NT2/D1 (cell line): Measurements from ENCODE around the gene DBN1.

Source experiments
- DNase-seq: peaks from one replicate; pipeline ENCODE4 v3.0.0-alpha.2; 2011; ENCODE audit warnings: low read depth, low spot score
- H3K27me3 ChIP-seq: 2 replicates; pipeline ENCODE4 v1.6.0; 2011; ENCODE audit warnings: mild to moderate bottlenecking; ENCODE audit not compliant: insufficient read length, insufficient read depth
- H3K36me3 ChIP-seq: 2 replicates; pipeline ENCODE4 v1.6.1; 2011; ENCODE audit warnings: mild to moderate bottlenecking, low read length, mixed read lengths; ENCODE audit not compliant: insufficient read depth, insufficient read length
- H3K4me1 ChIP-seq: 2 replicates; pipeline ENCODE4 v1.5.1; 2011; ENCODE audit not compliant: insufficient read depth, insufficient read length
- H3K4me3 ChIP-seq: 2 replicates; pipeline ENCODE4 v1.5.1; 2011; ENCODE audit warnings: low read depth; ENCODE audit not compliant: insufficient read length
- H3K9ac ChIP-seq: 2 replicates; pipeline ENCODE4 v1.6.0; 2011; ENCODE audit warnings: low read depth; ENCODE audit not compliant: insufficient read length
- H3K9me3 ChIP-seq: 2 replicates; pipeline ENCODE4 v1.5.1; 2011; ENCODE audit warnings: mild to moderate bottlenecking, low read length; ENCODE audit not compliant: insufficient read depth
- SUZ12 ChIP-seq: IDR thresholded peaks from 2 replicates; pipeline ENCODE4 v1.6.1; 2011; ENCODE audit not compliant: insufficient read length, insufficient read depth; ENCODE audit errors: extremely low read depth
- YY1 ChIP-seq: IDR thresholded peaks from 2 replicates; pipeline ENCODE4 v1.6.1; 2011; ENCODE audit not compliant: insufficient read length, insufficient read depth
- ZNF274 ChIP-seq: IDR thresholded peaks from 2 replicates; pipeline ENCODE4 v1.6.1; 2011; ENCODE audit warnings: mild to moderate bottlenecking, low read depth, low read length

Gene DBN1

DNA sequence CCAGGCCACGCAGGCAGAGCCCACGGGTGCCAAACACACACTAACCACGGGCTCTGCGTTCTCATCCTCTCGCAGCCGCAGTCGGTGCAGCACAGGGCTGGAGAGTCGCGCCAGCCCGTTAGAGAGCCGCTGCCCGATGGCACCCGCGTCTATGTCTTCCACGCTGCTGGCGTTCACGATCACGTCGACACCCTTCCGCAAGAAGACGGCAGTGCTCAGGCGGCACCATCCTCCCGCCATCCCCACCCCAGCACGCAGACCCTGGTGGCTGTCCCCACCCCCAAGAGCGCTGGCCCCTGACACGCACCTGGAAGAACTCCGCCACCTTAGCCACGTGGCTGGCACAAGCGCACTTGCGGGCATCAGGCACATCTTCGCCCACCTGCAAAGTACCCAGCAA, 6.0 kb downstream of the DBN1 start:
- no peak for DNase-seq
- Histone ChIP-seq H3K4me3 (no peak overlapping the region), H3K27me3 (no peaks in the 10 kb centered on the region), H3K36me3 (peaks cover 87% of the 10 kb centered on the region), H3K4me1 (peaks cover 41% of the 10 kb centered on the region), H3K9ac (no peak overlapping the region), H3K9me3 (peaks cover 9% of the 10 kb centered on the region; the same call in 1 of the 2 replicates)
- TF ChIP-seq SUZ12 (no peak), ZNF274 (no peak), YY1 (no peak)

DNA sequence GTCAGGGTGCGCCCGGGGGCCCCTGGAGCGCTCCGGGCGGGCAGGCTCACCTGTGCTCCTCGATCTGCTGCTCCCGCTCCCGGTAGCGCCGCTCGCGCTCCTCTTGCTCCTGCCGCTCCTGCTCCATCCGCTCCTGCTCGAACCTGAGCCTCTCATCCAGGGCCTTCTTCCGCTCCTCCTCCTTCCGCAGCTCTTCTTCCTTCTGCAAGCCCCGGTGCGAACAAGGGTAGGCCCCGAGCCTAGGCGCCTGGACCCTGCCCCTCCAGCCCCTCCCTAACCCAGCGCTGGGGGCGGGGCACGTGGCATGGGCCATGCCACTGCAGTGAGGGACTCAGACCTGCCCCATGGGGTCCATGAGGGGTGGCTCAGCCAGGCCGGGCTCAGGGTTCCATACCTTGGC, 6.6 kb downstream of the DBN1 start:
- H3K4me1 ChIP-seq = peaks cover 37% of the 10 kb centered on the region
- H3K4me3 ChIP-seq = no peak overlapping the region
- no peaks in the 10 kb centered on the region for H3K27me3 ChIP-seq
- TF ChIP-seq SUZ12 (no peak), YY1 (no peak), ZNF274 (no peak)
- H3K9ac ChIP-seq = no peak overlapping the region
- H3K9me3 ChIP-seq = peaks cover 9% of the 10 kb centered on the region; the same call in 1 of the 2 replicates
- DNase-seq = no peak
- H3K36me3 ChIP-seq = peaks cover 88% of the 10 kb centered on the region

DNA sequence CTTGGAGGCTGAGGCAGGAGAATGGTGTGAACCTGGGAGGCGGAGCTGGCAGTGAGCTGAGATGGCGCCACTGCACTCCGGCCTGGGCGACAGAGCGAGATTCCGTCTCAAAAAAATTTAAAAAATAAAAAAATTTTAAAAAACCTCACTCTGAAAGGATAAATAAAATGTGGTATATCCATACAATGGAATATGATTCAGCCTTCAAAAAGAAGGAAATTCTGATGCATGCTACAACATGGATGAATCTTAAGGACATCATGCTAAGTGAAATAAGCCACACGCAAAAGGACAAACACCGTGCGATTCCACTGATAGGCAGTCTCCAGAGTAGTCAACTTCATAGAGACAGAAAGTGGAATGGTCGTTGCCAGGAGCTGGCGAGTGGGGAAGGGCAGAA, 8.4 kb downstream of the DBN1 start:
- no peak overlapping the region for H3K9ac ChIP-seq
- peaks cover 17% of the 10 kb centered on the region; the same call in 1 of the 2 replicates for H3K9me3 ChIP-seq
- no peak for DNase-seq
- TF ChIP-seq ZNF274 (no peak), YY1 (no peak), SUZ12 (no peak)
- peaks cover 85% of the 10 kb centered on the region for H3K36me3 ChIP-seq
- H3K27me3 ChIP-seq = no peaks in the 10 kb centered on the region
- H3K4me3 ChIP-seq = no peak overlapping the region
- peaks cover 20% of the 10 kb centered on the region for H3K4me1 ChIP-seq

DNA sequence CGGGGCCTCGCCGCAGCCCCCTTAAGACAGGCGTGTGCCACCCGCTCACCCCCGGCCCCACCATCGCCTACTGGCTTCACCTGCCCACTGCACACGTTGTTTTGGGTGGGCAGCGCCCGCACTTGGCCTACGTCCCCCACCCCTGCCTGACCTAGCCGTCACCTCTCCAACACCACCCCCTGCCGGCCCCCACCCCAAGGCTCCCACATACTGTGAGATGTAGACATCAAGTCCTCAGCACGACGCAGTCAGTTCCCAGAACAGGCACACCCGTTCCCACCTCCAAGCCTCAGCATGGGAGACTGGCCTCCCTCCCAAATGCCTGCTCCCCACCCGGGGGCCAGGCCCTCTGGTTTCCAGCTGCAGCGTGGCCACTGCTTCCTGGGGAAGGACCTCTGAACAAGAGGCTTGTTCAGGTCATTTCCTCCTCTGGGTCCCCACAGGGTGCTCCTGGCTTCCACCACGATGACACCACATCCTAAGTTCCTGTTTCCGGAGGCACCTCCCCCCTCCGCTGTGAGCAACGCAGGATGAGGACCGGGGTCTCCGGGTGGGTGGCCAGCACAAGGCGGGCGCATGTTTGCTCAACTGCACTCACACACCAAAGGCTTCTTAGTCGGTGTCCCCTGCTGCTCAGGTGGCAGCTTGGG, 11.3 kb downstream of the DBN1 start:
- H3K27me3 ChIP-seq = no peaks in the 10 kb centered on the region
- peaks cover 86% of the 10 kb centered on the region for H3K36me3 ChIP-seq
- peaks cover 30% of the 10 kb centered on the region; the same call in 1 of the 2 replicates for H3K9me3 ChIP-seq
- no peak overlapping the region for H3K4me3 ChIP-seq
- TF ChIP-seq YY1 (no peak), SUZ12 (no peak), ZNF274 (no peak)
- no peak overlapping the region for H3K9ac ChIP-seq
- no peak for DNase-seq
- no peaks in the 10 kb centered on the region for H3K4me1 ChIP-seq

DNA sequence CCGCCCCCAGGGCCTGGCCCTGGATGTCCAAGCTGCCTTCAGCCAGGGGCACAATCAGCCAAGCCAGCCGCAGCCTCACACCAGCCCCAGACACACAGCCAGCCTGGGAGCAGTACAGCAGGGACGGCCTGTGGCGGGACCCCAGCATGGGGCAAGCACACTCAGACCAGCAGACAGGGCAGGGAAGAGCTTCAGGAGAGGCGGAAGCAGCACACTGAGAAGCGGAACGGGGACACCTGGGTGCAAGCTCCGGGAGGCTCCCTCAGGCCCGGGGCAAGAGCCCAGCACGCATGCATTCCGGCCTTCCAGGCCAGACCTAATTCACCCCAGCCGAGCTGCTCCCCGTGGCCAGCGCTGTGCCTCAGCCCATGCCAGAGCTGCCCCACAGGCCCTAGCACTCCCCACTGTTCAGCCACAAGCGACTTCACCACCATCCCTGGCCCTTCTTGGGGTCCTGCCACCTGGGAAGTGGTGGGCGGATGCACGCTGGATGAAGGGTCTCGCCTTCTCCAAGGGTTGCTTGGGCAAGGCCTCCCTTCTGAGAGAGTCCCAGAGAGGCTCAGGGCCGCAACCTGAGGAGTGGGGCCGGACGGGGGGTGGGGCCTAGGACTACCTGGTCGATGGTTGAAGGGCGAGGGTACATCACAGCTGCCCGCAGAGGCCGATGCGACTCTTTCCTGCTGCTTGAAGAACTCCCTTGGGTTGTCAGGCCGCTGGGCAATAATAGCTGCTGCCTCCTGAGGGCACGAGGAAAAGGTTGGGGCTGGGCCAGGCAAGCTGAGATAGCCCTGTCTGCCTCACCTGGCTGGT, 13.4 kb downstream of the DBN1 start:
- Histone ChIP-seq H3K36me3 (peaks cover 72% of the 10 kb centered on the region), H3K27me3 (no peaks in the 10 kb centered on the region), H3K4me1 (no peaks in the 10 kb centered on the region), H3K9ac (no peak overlapping the region), H3K9me3 (peaks cover 32% of the 10 kb centered on the region; the same call in 1 of the 2 replicates), H3K4me3 (no peak overlapping the region)
- no peak for TF ChIP-seq YY1
- TF ChIP-seq ZNF274 = no peak
- no peak for TF ChIP-seq SUZ12
- DNase-seq = no peak

DNA sequence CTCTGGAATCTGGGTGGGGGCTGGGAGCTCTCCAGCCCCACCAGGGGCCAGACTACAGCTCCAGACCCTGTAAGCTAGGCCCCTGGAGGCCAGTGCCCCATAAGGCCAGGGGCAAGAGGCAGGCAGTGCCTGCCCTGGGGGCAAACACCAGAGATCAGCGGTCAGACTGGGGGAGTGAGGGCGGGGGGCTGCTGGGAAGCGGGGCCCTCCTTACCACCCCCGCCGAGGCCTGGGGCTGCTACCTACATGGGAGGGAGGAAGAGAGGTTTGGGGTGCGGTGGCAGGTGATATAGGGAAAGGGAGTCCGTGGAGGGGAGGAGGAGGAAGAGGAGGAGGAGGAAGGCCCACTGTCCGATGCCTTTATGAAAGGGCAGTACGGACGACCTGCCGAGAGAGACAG, 14.1 kb downstream of the DBN1 start:
- no peak for DNase-seq
- Histone ChIP-seq H3K36me3 (peaks cover 71% of the 10 kb centered on the region), H3K9me3 (peaks cover 32% of the 10 kb centered on the region; the same call in 1 of the 2 replicates), H3K9ac (no peak overlapping the region), H3K4me1 (no peaks in the 10 kb centered on the region), H3K4me3 (no peak overlapping the region), H3K27me3 (no peaks in the 10 kb centered on the region)
- no peak for TF ChIP-seq SUZ12
- no peak for TF ChIP-seq ZNF274
- TF ChIP-seq YY1 = no peak

DNA sequence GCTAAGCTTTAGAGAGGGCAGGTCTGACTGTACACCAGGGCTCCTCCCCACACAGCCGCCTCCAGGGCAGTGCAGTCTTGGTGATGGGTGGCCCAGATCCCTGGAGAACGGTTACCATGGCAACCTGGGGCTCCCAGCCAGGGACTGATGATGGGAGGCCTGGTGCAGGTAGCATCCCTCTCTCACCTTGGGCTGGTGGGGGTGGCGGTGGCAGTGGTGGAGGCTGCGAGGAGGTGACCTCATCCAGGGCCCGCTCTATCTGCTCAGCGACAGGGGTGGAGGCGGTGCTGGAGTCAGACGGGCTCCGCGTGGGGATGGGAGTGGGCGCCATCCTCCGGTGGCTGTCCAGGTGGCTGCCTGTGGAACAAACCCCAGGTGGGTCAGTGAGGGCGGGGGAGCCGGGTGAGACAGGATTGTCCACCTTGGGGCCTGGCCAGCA, 14.5 kb downstream of the DBN1 start:
- H3K27me3 ChIP-seq = peaks cover under 1% of the 10 kb centered on the region
- no peaks in the 10 kb centered on the region for H3K4me1 ChIP-seq
- no peak for DNase-seq

More for the DNA sequence above, 14.5 kb downstream of the DBN1 start:
- H3K9ac ChIP-seq = no peak overlapping the region
- H3K4me3 ChIP-seq = no peak overlapping the region
- H3K9me3 ChIP-seq = peaks cover 32% of the 10 kb centered on the region; the same call in 1 of the 2 replicates
- TF ChIP-seq SUZ12 (no peak), YY1 (no peak), ZNF274 (no peak)
- peaks cover 71% of the 10 kb centered on the region for H3K36me3 ChIP-seq
